ENCODE measurements around the gene C11orf21. TPM values are rescaled to one million over a fixed set of nuclear protein-coding genes. Genes with fewer than 3 reads are reported as not detected.

Gene C11orf21
- not detected in 2 replicates for total RNA-seq

DNA sequence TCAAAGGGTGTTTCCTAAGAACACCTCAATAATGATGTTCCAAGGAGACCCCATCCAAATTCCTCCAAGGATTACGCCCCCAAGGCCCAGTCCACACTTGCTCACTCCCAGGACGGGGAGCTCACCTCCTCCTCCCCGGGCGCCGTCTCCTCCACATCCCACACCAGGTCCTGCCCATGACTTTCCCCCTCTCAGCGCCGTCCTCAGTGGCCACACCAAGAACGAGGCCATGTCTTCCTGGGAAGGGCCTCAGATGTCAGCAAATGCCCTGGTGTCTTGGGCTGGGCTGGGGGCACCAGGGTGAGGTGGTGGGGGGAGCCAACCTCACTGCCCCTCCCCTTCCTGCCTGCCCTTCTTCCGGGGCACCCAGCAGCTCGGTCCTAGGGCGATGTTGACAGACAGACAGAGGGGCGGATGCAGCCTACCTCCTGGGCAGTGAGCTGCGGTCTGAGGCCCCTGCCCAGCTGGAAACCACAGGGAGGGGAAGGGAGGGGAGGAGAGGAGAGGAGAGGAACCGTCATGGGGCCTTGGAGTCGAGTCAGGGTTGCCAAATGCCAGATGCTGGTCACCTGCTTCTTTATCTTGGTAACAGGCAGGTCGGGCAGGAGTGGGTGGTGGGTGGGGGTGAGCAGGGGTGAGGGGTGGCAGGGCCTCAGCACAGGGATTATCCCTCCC is at the start of gene C11orf21, which contains the start of gene TSPAN32:
C11orf21 (minus strand) TSS at position 288 of the 675 bp plus-strand sequence; CDS start at position 178, 110 bp downstream.
TSPAN32 (plus strand) TSS at position 383 of the 675 bp plus-strand sequence; CDS start at position 520, 137 bp downstream.

DNA sequence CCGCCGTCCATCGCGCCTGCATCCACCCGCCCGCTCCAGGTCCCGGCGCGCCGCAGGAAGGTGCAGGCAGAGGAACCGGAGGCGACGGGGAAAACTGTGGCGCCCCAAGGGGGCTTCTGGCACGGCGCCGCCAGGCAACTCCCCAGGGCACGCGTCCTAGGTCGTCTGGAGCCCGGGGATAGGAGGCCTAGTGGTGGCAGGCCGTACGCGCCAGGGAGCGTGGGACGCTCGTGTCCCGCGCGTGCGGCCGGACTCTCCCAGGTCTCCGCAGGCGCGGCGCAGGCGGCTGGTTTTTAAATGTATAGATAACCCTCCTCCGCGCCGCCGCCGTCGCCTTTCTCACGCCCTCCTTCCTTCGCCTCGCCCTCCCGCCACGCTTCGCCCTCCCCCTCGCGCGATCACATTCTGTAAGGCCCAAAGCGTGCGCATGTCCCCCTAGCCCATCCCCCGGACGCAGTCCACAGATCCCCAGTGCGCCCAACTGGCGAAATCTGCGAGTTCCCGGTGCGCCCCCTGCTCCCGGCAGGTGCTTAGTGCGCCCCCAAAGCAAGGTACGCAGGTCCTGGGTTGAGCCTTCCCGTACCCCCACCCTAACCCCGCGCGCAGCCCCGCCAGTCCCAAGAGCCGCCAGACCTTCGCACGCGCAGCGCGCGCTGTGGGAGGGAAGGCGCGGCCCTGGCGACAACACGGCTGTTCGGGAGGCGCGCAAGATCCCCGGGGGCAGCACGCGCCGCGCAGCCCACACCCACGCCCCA is 31.2 kb downstream of the C11orf21 start, which contains the start of gene ASCL2:
ASCL2 (minus strand) TSS at position 267 of the 755 bp plus-strand sequence; CDS start at position 11, 256 bp downstream.

Other genes starting within 250 kb of the C11orf21 start
- under 0.01 and 2.6 TPM in 2 replicates for gene IGF2, start 162.5 kb downstream of the C11orf21 start, total RNA-seq
- not detected in 2 replicates for gene INS, start 140.7 kb downstream of the C11orf21 start, total RNA-seq
- under 0.01 TPM in 1 of 2 replicates, not detected in the other for gene TH, start 130.1 kb downstream of the C11orf21 start, total RNA-seq
- not detected in 2 replicates for gene ASCL2, start 31.3 kb downstream of the C11orf21 start, total RNA-seq
- under 0.01 and 0.17 TPM in 2 replicates for gene TSPAN32, start 95 bp upstream of the C11orf21 start, total RNA-seq
- 580 and 688 TPM in 2 replicates for gene CD81, start 75.4 kb upstream of the C11orf21 start, total RNA-seq
- 44.5 and 59.4 TPM in 2 replicates for gene TSSC4, start 98.8 kb upstream of the C11orf21 start, total RNA-seq
- not detected in 2 replicates for gene TRPM5, start 142.6 kb upstream of the C11orf21 start, total RNA-seq
- under 0.01 and 0.66 TPM in 2 replicates for gene KCNQ1, start 143.1 kb upstream of the C11orf21 start, total RNA-seq